AG09319 (cell line): Measurements from ENCODE around the gene SLC45A2.
"Not testable (repeated sequence)": the region's sequence is repeated elsewhere in the genome, so short reads cannot be mapped to it uniquely, and the experiment has no call there.

Experiments used
- DNase-seq: peaks from one replicate; pipeline ENCODE4 v3.0.0-alpha.2; 2010; ENCODE audit warnings: low read depth; ENCODE audit errors: extremely low read depth
- CTCF ChIP-seq: IDR thresholded peaks from 2 replicates; pipeline ENCODE4 v1.5.1; 2011; ENCODE audit warnings: low read depth, mild to moderate bottlenecking, inconsistent platforms, low read length, moderate library complexity

Gene SLC45A2

GRCh38 chr5:33933723-33934169, 50.7 kb downstream of the SLC45A2 start:
- no peak for DNase-seq

GRCh38 chr5:33931136-33931535, 53.4 kb downstream of the SLC45A2 start:
- no peak for DNase-seq
- TF ChIP-seq CTCF: no peak

More at GRCh38 chr5:33933723-33934169, 50.7 kb downstream of the SLC45A2 start:
- TF ChIP-seq CTCF: no peak

GRCh38 chr5:33929925-33930690, 54.4 kb downstream of the SLC45A2 start:
- no peak for TF ChIP-seq CTCF
- DNase-seq: peak; percentile 52

GRCh38 chr5:33928283-33928682, 56.2 kb downstream of the SLC45A2 start:
- no peak for TF ChIP-seq CTCF
- no peak for DNase-seq

GRCh38 chr5:33927685-33928084, 56.8 kb downstream of the SLC45A2 start:
- DNase-seq: no peak
- TF ChIP-seq CTCF: no peak

- no peak for DNase-seq
- TF ChIP-seq CTCF: no peak
Observed at GRCh38 chr5:33925278-33925677, 59.2 kb downstream of the SLC45A2 start.

GRCh38 chr5:33921002-33921401, 63.5 kb downstream of the SLC45A2 start:
- no peak for TF ChIP-seq CTCF
- no peak for DNase-seq

- not testable (repeated sequence) for DNase-seq
Observed at GRCh38 chr5:33914844-33915243, 69.6 kb downstream of the SLC45A2 start.

GRCh38 chr5:33906248-33906647, 78.2 kb downstream of the SLC45A2 start:
- DNase-seq: not testable (repeated sequence)
